NCI-H748 (cell line): ENCODE results near the gene ZFAND5.
A peak's percentile ranks its signal among the peaks of the same experiment; 100 is the strongest.

ENCODE experiments used
- DNase-seq: peaks from one replicate; lab custom pipeline; 2025; ENCODE audit not compliant: unreplicated experiment; lab: John Stamatoyannopoulos, UW

ZFAND5 gene, protein sequence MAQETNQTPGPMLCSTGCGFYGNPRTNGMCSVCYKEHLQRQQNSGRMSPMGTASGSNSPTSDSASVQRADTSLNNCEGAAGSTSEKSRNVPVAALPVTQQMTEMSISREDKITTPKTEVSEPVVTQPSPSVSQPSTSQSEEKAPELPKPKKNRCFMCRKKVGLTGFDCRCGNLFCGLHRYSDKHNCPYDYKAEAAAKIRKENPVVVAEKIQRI

DNA sequence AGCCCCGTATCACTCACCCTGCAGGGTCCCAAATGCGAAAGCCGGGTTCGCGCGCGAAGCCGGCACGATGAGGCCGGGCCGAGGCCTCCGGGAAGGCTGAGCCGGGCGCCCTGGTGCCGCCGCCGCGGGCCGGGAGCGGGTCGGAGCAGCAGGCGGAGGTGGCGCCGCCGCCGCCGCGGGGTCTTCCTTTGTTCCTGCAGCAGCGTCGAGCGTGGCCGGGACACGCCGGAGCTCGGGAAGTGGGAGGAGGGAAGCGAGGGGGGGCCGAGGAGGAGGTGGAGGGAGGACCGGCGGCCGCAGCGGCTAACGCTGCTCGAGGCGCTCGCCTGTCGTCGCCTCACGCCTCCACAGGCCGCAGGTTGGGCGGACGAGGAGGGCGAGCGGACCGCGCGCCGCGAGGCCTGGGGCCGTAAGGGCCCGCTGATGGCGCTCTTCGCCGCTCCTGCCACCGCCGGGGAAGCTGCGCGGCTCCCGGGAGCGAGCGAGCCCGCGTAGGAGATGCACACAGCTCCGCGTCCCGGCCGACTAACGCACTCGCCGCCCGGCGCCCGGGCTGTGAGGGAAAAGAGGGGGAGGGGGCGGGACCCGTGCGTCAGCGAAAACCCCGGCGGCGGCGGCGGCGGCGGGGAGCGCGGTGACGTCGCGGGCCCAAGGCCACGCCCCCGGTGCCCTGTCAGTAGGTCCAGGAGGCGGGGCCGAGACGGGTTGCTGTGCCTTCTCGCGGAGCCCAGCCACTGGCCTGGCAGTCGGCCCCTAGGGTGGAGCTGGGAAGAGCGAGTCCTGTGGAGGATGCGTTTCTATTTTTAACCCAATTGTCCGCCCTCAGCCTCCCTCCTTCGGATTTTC lies at the start of gene ZFAND5:
ZFAND5 (minus strand) TSS at position 530 of the 846 bp plus-strand sequence. CDS start 4,430 bp downstream, outside the sequence.
- peak; percentile 99 for DNase-seq

DNA sequence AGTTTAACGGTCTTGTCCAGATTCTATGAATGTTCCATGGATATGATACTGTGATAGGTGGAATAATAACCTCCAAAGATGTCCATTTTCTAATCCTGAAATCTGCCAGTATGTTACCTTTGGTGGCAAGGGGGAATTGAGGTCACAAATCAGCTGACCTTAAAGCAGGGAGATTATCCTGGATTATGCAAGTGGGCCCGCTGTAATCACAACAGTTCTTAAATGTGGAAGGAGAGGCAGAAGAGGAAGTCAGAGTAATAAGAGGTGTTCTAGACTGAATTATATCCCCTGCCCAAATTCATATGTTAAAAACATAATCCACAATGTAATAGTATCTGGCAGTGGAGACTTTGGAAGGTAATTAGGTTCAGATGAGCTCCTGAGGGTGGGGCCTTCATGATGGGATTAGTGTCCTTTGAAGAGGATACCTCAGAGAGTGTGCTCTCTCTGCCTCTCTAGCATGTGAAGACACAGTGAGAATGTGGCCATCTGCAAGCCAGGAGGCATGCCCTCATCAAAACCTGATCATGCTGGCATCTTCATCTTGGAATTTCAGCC lies 47.6 kb upstream of the ZFAND5 start:
- no peak for DNase-seq

DNA sequence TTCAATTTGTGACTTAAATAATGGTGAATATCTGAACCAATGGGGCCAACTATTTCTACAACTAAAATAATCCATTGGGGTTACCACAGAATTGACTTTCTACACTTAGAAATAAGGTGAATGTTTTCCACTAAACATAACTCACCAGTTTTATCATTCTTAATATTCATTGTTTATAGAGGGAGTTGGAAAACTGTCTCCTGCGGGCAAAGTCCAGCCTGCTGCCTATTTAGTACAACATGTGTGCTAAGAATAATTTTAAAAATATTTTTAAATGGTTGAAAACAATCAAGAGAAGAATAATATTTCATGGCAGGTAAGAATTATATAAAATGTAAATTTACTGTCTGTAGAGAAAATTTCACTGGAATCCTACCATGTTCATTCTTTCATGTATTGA lies 45.2 kb upstream of the ZFAND5 start:
- DNase-seq: no peak

DNA sequence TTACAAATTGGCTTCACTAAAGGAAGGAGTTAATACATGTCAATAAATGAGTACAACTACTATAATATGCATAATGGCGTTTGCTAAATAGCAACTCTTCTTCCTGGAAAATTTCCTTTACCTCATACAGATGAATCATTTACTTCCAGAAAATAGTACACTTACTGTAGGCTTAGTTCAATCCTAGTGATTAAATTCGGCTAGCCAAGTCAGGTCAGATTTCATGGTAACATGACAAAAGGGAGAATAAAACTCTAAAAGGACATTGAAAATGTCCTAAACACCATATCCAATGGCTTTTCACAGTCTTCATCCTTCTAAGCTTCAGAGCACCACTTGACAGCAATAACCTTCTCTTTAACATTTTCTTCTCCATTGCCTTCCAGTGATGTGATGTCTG lies 42.1 kb upstream of the ZFAND5 start:
- no peak for DNase-seq

DNA sequence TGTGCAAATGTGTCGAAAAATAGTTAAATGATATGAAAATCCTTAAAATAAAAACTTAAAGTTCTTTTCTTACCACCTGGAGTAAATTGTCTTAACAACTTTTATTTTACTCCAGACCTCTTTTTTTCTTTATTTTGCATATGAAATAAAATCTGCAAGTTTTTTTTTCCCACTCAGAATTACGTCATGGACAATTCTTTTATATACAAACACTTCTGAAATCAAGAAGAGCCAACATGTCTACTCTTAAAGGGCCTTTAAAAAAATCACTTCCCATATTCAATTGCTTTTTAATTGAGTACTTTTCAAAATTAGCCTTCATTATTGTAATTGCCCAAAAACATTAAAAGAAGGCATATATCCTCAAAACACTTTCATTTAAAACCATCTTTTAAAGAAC lies 37.7 kb upstream of the ZFAND5 start:
- DNase-seq: no peak

DNA sequence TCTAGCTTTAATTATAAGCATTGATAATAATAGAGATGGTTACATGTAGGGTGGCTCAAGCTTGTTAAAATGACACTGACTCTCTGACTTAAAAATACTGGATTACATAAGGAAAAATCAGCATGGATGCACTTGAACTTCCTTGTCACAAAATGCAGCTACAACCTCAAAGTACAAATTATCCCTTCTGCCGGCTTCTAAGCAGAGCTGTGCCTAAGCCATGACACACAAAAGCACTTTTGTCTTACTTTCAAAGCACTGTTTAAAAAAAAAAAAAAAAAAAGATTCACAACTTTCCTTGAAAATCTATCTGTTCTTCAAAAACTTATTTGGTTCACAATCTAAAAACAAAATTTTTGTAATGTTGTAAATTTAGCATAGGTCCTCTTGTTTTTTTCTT lies 36.4 kb upstream of the ZFAND5 start:
- no peak for DNase-seq

DNA sequence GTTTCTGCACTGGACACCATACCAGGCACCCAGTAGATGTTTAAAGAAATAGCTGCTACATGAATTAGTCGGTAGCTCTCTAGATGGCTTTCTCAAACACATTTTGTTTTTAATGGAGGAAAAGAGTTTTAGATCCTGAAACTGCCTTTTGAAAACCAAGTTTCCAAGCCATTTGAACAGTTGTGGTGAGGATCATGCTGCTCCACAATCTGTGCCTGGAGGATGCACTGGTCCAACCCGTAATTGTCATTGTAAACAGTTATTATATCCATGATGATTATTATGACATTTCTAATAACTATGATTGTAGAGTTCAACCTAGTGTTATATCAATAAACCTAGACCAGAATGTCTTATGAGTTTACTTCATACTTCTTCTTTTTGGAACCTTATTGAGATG lies 35.9 kb upstream of the ZFAND5 start:
- DNase-seq: no peak

DNA sequence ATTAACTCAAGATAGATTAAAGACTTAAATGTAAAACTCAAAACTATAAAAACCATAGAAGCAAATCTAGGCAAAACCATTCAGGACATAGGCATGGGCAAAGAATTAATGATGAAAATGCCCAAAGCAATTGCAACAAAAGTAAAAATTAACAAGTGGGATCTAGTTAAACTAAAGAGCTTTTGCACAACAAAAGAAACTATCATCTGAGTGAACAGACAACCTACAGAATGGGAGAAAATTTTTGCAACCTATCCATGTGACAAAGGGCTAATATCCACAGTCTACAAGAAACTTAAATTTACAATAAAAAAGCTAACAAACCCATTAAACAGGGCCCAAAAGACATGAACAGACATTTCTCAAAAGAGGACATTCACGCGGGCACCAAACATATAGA lies 34.4 kb upstream of the ZFAND5 start:
- DNase-seq: no peak

DNA sequence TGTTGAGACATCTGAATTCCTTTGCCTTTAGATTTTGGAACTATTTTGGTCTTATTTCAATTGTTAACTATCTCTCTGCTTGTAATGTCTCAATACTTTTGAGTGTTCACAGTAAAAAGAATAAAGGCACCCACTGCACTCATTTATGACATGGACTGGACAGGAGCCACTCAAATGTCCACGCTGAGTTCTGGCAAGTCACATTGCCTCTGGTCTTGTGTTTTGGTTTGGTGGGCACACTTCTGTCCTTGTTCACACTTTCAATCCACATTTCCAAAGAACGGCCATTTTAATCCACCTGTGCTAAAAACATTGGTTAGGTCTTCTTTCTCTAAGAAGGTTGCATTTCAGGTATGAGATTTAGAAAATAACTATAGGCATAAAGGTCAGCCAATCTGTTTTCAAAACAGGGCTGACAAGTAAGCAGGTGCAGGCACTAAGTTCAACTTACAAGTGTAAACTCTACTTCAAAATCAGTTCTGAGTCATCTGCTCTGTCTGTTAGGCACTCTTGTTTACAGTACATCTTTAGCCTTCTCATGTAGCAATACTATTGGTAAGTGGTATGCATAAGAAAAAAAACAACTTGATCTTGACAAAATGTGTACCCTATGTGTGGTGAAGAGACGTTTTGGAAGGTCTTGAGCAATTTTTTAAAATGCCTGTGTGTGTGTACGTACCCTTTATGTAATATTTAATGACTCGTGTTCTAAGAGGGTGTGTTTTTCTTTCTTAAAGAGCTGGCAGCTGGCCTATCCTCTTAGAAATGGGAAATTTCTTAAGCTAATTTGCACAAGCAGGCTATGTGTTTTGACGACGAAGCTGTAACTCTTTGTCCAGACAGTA lies 31.5 kb upstream of the ZFAND5 start:
- peak; percentile 19 for DNase-seq

DNA sequence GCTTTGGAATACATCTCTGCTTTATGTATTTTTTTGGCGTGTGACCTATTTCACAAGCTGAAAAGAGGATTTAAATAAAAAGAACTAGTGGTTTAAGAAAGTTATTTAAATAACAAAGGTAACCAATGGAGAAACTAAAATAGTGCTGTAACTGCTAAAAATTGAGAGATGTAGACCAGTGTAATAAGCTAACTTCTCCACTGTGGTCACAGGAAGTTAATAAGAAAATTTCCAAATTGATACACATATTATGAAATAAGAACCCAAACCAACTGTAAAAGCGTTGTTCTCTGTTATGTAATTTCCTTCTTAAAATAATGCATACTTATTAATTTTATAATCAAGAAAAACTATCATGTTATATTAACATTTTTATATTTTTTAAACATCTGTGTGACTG lies 29.1 kb upstream of the ZFAND5 start:
- DNase-seq: no peak

DNA sequence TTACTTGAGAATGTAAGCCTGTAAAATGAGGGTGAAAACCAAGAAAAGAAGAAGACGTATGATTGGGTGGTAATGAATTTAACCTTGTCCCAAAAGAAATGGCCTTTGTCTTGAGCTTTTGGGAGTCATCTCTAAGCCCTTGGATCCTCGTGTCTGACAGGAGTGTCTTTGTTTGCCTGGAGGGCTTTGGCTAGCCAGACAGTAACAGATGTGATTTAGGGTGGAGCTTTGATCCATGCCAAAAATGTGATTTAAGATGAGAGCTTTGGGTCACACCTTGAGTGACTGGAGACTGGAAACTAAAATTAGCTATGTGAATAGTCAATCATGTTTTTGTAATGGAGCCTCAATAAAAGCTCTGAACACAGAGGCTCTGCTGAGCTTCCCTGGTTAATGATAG lies 25.9 kb upstream of the ZFAND5 start:
- DNase-seq: no peak

DNA sequence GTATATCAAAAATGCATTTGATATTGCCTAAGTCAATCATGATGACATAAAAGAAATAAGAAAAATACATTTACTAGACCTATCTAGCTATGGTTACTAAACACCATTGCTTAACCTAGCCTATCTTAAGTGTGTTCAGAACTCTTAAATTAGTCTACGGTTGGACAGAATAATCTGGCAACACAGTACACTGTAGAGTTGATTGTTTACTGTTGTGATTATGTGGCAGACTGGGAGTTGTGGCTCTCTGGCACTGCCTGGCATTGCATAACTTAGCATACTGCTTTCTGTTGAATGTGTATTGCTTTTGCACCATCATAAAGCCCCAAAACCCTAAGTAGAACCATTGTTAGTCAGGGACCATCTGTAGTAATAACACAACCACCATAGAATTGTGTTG lies 21.2 kb upstream of the ZFAND5 start:
- DNase-seq: no peak

DNA sequence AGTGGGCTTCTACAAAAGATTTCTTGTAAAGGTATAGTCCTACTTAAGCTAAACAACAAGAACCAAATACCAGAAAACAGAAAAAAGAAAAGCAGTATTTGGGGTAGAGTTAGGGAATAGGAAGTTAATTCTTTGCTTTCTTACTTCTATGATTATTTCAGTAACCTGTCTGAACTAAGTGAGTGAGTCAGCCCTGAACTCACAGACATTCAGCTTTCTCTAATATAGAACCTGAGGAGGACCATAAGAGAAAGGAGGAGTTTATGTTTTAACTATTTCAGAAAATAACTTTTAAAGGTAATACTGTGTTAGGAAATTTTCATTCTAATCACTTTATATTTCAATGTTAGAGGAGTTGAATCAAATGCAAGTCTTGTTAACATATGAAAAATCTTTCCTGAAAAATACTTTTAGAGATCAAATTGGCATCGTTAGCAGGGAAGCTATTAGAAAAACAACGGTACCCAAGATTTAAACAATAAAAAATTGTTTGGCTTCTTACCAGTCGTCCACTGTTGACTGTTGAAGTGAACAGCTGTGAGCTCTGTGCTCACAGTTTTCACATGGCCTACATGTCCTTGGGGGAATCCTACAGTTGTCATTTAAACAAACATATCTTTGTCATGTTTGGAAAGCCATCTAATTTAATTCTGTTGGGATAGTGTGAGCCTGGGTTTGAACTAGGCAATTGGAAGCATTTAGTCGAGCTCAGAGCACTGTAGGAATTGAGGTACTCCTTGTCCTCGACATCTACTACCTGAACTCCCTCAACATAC lies 19.9 kb upstream of the ZFAND5 start:
- no peak for DNase-seq

DNA sequence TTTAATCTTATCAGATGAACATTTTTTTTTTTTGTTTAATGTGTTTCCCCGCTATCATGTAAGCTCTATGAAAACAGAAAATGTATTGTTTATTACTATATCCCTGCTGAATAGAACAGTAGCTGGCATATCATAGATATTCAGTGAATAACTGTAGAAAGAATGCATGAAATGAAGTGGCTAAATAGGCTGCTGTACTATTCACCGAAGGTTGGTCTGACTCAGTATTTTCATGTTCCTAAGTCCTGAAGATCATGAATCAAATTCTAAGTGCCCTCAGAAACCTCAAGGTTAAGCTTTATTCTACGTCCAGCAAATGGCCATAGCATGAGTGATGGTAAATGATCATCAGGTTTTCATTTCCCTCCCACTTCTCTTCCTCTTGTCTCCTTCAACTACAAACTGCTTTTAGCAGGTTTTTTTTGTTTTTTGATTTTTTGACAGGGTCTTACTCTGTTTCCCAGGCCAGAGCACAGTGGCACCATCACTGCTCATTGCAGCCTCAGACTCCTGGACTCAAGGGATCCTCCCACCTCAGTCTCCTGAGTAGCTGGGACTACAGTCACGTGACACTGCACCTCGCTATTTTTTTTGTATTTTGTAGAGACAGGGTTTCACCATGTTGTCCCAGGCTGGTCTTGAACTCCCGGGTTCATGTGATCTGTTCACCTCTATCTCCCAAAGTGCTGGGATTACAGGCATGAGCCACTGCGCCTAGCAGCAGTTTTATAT lies 19.1 kb upstream of the ZFAND5 start:
- no peak for DNase-seq

DNA sequence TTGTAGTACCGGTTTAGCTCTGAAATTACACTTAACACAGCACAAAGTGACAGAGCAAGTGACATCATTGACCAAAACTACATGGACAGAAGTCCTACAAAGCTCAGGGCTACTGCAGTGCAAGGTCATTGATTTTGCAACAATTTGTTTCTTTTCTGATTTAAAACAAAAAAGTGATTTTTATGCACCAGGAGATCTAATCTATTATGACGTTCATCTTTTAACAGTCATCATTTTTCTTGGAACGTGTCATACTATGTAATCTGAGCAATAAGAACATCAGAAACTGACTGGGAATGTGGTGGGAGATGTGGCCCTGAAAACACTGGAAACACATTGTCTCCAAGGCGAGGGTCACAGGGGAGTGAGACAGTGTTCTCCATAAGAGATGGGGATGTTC lies 17.4 kb upstream of the ZFAND5 start:
- DNase-seq: no peak

DNA sequence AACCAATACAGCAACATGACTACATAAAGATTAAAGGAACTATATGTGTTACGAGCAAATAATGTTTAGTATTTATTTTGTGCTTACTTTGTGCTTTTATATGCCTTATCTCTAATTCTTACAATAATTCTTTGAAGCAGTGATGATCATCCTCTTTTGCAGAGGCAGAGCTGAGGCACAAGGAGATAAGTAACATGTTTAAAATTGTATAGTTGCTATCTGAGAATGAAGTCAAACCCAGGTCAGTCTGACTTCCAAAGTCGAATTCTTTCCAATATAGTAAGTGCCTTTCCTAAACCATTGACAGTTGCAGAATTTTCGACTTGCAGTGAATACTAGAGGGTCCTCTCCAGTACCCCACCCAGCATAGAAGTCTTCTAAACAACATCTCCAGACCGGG lies 12.0 kb upstream of the ZFAND5 start:
- DNase-seq: no peak

DNA sequence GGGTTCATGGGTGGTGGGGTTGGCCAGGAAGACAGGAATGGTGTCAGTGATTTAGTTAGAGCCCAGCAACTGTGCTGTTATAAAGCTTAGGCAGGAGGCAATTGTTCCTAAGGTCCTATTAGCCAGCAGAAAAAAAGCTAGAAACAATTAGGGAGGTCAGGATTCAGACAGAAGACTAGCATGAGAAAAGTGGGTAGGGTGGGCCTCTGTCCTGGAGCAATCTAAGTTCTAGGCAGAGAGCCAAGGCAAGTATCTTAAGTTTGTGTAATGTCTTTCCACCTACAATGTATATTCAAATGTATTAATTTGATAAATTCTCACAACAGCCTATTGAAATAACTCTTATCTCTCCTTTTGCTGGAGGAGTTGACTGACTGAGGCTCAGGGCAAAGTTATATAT lies 6.1 kb upstream of the ZFAND5 start:
- no peak for DNase-seq

DNA sequence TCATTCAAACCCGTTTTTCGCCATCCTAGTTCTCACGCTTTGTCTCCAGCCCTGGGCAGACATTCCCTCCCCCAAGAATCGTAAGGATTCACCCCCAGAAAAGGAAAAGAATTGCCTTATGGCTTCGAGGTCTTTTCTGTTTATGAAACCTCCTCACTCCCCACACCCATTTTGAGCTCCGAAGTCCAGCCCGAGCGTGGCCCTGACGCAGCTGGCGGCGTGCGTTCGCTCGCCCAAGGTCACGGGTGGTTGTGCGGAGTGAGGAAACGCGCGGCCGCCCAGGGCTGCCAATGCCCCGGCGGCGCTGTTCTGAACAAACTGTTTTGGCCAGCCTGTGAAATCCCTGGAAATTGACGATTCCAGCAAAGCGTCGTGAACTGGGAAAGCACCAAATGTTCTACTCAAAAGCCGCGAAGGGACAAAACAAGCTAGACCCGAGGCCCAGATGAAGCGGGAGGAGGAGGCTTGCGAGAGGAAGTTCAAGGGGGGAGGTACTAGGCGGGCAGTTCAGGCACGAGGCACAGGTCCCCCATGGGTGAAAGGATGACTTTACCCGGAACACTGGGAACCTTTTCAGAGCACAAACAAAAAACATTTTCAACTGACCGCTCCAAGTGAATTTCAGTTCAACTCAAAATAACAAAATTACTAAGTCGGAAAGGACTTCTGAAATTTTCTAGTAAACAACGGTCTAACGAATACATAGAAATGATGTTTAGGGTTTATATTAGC lies 683 bp upstream of the ZFAND5 start:
- DNase-seq: peak; percentile 92

DNA sequence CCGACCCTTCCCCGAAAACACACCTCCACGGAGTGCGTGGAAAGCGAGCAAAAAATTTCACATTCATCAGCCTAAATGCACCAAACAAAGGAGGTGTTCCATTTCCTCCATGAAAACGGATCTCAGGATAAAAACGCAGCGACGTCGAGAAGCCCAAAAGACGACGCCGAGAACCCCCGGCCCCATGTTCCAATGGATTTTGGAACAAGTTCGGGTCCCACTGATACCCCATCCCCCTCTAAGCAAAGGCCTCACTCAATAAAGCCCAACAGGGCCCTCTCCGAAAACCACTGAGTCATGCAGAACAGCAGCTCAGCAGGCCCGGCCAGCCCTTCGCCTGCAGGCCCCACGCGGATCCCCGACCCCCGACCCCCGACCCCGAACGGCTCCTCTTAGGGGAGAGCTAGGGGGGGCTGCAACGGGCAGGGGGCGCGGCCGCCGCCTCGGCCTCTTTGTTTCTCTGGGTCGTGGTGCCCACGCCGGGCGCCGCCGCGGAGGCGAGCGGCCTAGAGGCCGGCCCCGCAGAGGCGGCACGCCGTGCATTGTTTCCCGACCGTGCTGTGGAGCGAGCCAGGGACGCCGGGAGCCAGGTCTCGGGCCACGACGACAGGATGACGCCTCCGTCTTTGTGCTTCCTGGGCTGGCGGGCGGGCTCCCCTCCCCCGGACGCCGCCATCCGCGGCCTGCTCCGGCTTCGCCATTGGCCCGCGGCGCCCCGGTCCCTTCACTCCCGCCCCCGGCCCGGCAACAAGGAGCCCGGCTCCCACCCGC lies 915 bp downstream of the ZFAND5 start:
- peak; percentile 75 for DNase-seq
